Measurements from ENCODE around the gene PPM1G.
A peak's percentile ranks its signal among the peaks of the same experiment; 100 is the strongest.

PPM1G gene

GRCh38 chr2:27435628-27436027, 26.2 kb upstream of the PPM1G start:
- Histone ChIP-seq H2AFZ (ENCODE audit: low read depth, low read length) (no peak overlapping the region), H3K4me3 (ENCODE audit: low read depth in 1 of 2, low read length in 2 of 2) (no peak overlapping the region), H4K20me1 (ENCODE audit: insufficient read depth, low read length) (peaks cover 33% of the 10 kb centered on the region), H3K9me3 (ENCODE audit: insufficient read depth, low read length, severe bottlenecking) (no peaks in the 10 kb centered on the region), H3K36me3 (ENCODE audit: insufficient read depth, low read length) (peaks cover 76% of the 10 kb centered on the region), H3K4me2 (ENCODE audit: insufficient read depth, low read length) (no peak overlapping the region), H3K27ac (ENCODE audit: low read length) (no peak overlapping the region), H3K4me1 (ENCODE audit: insufficient read depth, low read length) (peaks cover 8% of the 10 kb centered on the region), H3K79me2 (ENCODE audit: insufficient read depth, low read length) (peaks cover 28% of the 10 kb centered on the region), H3K27me3 (ENCODE audit: insufficient read depth, low read length, poor library complexity) (no peaks in the 10 kb centered on the region), H3K9ac (ENCODE audit: low read depth, low read length) (no peak overlapping the region)
- no peak for DNase-seq
- ATAC-seq (ENCODE audit: insufficient read depth, low read depth): no peak
- TF ChIP-seq EZH2 (IDR thresholded peaks at IDR 0.05; ENCODE audit: borderline replicate concordance, low read depth, low read length, severe bottlenecking): no peak
- TF ChIP-seq, protein P1, sequence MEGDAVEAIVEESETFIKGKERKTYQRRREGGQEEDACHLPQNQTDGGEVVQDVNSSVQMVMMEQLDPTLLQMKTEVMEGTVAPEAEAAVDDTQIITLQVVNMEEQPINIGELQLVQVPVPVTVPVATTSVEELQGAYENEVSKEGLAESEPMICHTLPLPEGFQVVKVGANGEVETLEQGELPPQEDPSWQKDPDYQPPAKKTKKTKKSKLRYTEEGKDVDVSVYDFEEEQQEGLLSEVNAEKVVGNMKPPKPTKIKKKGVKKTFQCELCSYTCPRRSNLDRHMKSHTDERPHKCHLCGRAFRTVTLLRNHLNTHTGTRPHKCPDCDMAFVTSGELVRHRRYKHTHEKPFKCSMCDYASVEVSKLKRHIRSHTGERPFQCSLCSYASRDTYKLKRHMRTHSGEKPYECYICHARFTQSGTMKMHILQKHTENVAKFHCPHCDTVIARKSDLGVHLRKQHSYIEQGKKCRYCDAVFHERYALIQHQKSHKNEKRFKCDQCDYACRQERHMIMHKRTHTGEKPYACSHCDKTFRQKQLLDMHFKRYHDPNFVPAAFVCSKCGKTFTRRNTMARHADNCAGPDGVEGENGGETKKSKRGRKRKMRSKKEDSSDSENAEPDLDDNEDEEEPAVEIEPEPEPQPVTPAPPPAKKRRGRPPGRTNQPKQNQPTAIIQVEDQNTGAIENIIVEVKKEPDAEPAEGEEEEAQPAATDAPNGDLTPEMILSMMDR (IDR thresholded peaks at IDR 0.05; ENCODE audit: borderline replicate concordance, extremely low read depth, low read length, poor library complexity, severe bottlenecking): no peak

DNA sequence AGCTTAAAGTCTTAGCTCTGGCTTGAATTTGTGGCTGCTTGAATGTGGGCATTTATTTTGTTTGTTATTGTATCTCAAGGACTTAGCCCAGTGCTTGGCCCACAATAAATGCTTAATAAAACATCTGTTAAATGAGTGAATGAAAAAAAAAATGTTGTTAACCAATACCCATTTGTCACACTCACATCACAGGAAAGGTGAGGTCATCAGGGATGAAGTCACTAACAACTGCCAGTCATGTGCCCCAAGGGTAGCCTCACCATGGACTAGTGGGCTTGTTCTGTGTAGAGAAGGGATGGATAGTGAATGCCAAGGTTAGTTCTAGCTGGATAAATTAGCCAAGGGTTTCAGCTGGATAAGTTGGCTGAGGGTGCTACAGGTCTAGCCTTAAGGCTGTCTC, 22.0 kb upstream of the PPM1G start:
- no peak overlapping the region for H3K9ac ChIP-seq (ENCODE audit: low read depth, low read length)
- H3K27me3 ChIP-seq (ENCODE audit: insufficient read depth, low read length, poor library complexity): no peaks in the 10 kb centered on the region
- DNase-seq (no peak), ATAC-seq (ENCODE audit: insufficient read depth, low read depth) (no peak)
- H2AFZ ChIP-seq (ENCODE audit: low read depth, low read length): no peak overlapping the region
- no peak overlapping the region for H3K27ac ChIP-seq (ENCODE audit: low read length)
- peaks cover 31% of the 10 kb centered on the region for H3K4me1 ChIP-seq (ENCODE audit: insufficient read depth, low read length)
- no peak for TF ChIP-seq EZH2 (IDR thresholded peaks at IDR 0.05; ENCODE audit: borderline replicate concordance, low read depth, low read length, severe bottlenecking)
- TF ChIP-seq, protein P1 (IDR thresholded peaks at IDR 0.05; ENCODE audit: borderline replicate concordance, extremely low read depth, low read length, poor library complexity, severe bottlenecking): no peak
- H3K36me3 ChIP-seq (ENCODE audit: insufficient read depth, low read length): peaks cover 38% of the 10 kb centered on the region
- H3K9me3 ChIP-seq (ENCODE audit: insufficient read depth, low read length, severe bottlenecking): no peaks in the 10 kb centered on the region
- H3K4me2 ChIP-seq (ENCODE audit: insufficient read depth, low read length): 0 out of 2 replicates have a peak overlapping the region, but pooled peaks have one; percentile 0
- H3K79me2 ChIP-seq (ENCODE audit: insufficient read depth, low read length): peaks cover 48% of the 10 kb centered on the region
- H4K20me1 ChIP-seq (ENCODE audit: insufficient read depth, low read length): peaks cover 47% of the 10 kb centered on the region
- H3K4me3 ChIP-seq (ENCODE audit: low read depth in 1 of 2, low read length in 2 of 2): no peak overlapping the region

GRCh38 chr2:27428978-27429541, 19.7 kb upstream of the PPM1G start:
- Histone ChIP-seq H4K20me1 (ENCODE audit: insufficient read depth, low read length) (peaks cover 40% of the 10 kb centered on the region), H3K79me2 (ENCODE audit: insufficient read depth, low read length) (peaks cover 48% of the 10 kb centered on the region)
- DNase-seq: peak; percentile 79

More at GRCh38 chr2:27428978-27429541, 19.7 kb upstream of the PPM1G start:
- TF ChIP-seq, protein P1 (IDR thresholded peaks at IDR 0.05; ENCODE audit: borderline replicate concordance, extremely low read depth, low read length, poor library complexity, severe bottlenecking): no peak
- no peak for TF ChIP-seq EZH2 (IDR thresholded peaks at IDR 0.05; ENCODE audit: borderline replicate concordance, low read depth, low read length, severe bottlenecking)
- ATAC-seq (ENCODE audit: insufficient read depth, low read depth): peak; percentile 73
- Histone ChIP-seq H3K9me3 (ENCODE audit: insufficient read depth, low read length, severe bottlenecking) (no peaks in the 10 kb centered on the region), H3K4me2 (ENCODE audit: insufficient read depth, low read length) (peak overlapping the region; percentile 89), H3K9ac (ENCODE audit: low read depth, low read length) (peak overlapping the region; percentile 89), H2AFZ (ENCODE audit: low read depth, low read length) (peak overlapping the region; percentile 80), H3K27ac (ENCODE audit: low read length) (peak overlapping the region; percentile 92), H3K4me1 (ENCODE audit: insufficient read depth, low read length) (peaks cover 31% of the 10 kb centered on the region), H3K27me3 (ENCODE audit: insufficient read depth, low read length, poor library complexity) (no peaks in the 10 kb centered on the region), H3K36me3 (ENCODE audit: insufficient read depth, low read length) (peaks cover 14% of the 10 kb centered on the region), H3K4me3 (ENCODE audit: low read depth in 1 of 2, low read length in 2 of 2) (peak overlapping the region; percentile 75 to 99)

Measured in DND-41 (cell line).